DMS 273 (cell line): ENCODE measurements around the gene PLEKHG1.

Source experiments
- DNase-seq: peaks from one replicate; lab custom pipeline; 2025; ENCODE audit not compliant: unreplicated experiment; lab: John Stamatoyannopoulos, UW

PLEKHG1 gene

GRCh38 chr6:150637266-150637665 lies 37.6 kb downstream of the PLEKHG1 start:
- no peak for DNase-seq

- no peak for DNase-seq
Measured at GRCh38 chr6:150638267-150638666, 38.6 kb downstream of the PLEKHG1 start.

- no peak for DNase-seq
Measured at GRCh38 chr6:150638765-150639164, 39.1 kb downstream of the PLEKHG1 start.

- DNase-seq = peak; percentile 94
Measured at GRCh38 chr6:150639823-150640331, 40.2 kb downstream of the PLEKHG1 start.

- DNase-seq = peak; percentile 41
Measured at GRCh38 chr6:150640556-150641209, 41.0 kb downstream of the PLEKHG1 start.

GRCh38 chr6:150641398-150642139 lies 41.9 kb downstream of the PLEKHG1 start:
- DNase-seq = peak; percentile 48

- peak; percentile 20 for DNase-seq
Measured at GRCh38 chr6:150646228-150646627, 46.5 kb downstream of the PLEKHG1 start.

GRCh38 chr6:150647051-150647450 lies 47.4 kb downstream of the PLEKHG1 start:
- DNase-seq = no peak
